ENCODE results near the gene FOSL1.

GRCh38 chr11:65884716-65885092 is 15.5 kb downstream of the FOSL1 start:
- peak; percentile 98 to 99 (median 99) for TF ChIP-seq CTCF (IDR thresholded peaks at IDR 0.05 in 4 of 5, conservative IDR thresholded peaks at IDR 0.05 in 1 of 5)
- no peak for TF ChIP-seq POLR2A (IDR thresholded peaks at IDR 0.05)
